GM19468 (cell line): ENCODE results near the gene DNAAF3.
A peak's percentile ranks its signal among the peaks of the same experiment; 100 is the strongest.

Source experiments
- ATAC-seq: cut with Tn5 transposase; IDR thresholded peaks from one replicate; pipeline ENCODE4 v1.9.1; 2021; ENCODE audit warnings: mild to moderate bottlenecking, moderate library complexity, moderate number of reproducible peaks; ENCODE audit not compliant: unreplicated experiment; ENCODE audit errors: extremely low read depth

DNAAF3 gene

GRCh38 chr19:55131421-55131820 lies 35.0 kb downstream of the DNAAF3 start:
- no peak for ATAC-seq

GRCh38 chr19:55119053-55119452 lies 47.4 kb downstream of the DNAAF3 start:
- no peak for ATAC-seq

- ATAC-seq: no peak
Measured at GRCh38 chr19:55118401-55118991, 47.9 kb downstream of the DNAAF3 start.

DNA sequence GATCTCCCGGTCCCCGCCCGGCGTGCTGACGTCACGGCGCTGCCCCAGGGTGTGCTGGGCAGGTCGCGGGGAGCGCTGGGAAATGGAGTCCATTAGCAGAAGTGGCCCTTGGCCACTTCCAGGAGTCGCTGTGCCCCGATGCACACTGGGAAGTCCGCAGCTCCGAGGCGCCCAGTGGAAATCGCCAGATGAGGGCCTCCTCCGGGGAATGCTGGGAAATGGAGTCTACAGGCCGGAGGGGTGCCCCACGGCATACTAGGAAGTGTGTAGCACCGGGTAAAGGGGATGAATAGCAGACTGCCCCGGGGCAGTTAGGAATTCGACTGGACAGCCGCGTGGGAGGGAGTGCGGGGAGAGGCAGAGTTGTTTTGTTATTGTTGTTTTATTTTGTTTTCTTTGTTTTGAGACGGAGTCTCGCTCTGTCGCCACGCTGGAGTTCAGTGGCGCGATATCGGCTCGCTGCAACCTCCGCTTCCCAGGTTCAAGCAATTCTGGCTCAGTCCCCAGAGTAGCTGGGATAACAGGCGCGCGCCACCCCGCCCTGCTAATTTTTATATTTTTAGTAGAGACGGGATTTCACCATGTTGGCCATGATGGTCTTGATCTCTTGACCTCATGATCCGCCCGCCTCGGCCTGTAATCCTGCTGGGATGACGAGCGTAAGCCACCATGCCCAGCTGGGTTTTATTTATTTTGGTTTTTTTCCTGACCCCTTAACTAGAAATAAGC lies 48.6 kb downstream of the DNAAF3 start:
- peak; percentile 54 for ATAC-seq

GRCh38 chr19:55116859-55117662 lies 49.4 kb downstream of the DNAAF3 start, which contains the start of gene PPP1R12C:
TSS of gene PPP1R12C (minus strand) at chr19:55117637. CDS start at chr19:55117543, 94 bp downstream.
- ATAC-seq: no peak

DNA sequence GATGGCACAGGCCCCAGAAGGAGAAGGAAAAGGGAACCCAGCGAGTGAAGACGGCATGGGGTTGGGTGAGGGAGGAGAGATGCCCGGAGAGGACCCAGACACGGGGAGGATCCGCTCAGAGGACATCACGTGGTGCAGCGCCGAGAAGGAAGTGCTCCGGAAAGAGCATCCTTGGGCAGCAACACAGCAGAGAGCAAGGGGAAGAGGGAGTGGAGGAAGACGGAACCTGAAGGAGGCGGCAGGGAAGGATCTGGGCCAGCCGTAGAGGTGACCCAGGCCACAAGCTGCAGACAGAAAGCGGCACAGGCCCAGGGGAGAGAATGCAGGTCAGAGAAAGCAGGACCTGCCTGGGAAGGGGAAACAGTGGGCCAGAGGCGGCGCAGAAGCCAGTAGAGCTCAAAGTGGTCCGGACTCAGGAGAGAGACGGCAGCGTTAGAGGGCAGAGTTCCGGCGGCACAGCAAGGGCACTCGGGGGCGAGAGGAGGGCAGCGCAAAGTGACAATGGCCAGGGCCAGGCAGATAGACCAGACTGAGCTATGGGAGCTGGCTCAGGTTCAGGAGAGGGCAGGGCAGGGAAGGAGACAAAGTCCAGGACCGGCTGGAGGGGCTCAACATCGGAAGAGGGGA lies 50.1 kb downstream of the DNAAF3 start:
- no peak for ATAC-seq

GRCh38 chr19:55115446-55116065 lies 50.9 kb downstream of the DNAAF3 start:
- no peak for ATAC-seq

DNA sequence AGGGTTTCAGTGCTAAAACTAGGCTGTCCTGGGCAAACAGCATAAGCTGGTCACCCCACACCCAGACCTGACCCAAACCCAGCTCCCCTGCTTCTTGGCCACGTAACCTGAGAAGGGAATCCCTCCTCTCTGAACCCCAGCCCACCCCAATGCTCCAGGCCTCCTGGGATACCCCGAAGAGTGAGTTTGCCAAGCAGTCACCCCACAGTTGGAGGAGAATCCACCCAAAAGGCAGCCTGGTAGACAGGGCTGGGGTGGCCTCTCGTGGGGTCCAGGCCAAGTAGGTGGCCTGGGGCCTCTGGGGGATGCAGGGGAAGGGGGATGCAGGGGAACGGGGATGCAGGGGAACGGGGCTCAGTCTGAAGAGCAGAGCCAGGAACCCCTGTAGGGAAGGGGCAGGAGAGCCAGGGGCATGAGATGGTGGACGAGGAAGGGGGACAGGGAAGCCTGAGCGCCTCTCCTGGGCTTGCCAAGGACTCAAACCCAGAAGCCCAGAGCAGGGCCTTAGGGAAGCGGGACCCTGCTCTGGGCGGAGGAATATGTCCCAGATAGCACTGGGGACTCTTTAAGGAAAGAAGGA lies 51.8 kb downstream of the DNAAF3 start:
- no peak for ATAC-seq

DNA sequence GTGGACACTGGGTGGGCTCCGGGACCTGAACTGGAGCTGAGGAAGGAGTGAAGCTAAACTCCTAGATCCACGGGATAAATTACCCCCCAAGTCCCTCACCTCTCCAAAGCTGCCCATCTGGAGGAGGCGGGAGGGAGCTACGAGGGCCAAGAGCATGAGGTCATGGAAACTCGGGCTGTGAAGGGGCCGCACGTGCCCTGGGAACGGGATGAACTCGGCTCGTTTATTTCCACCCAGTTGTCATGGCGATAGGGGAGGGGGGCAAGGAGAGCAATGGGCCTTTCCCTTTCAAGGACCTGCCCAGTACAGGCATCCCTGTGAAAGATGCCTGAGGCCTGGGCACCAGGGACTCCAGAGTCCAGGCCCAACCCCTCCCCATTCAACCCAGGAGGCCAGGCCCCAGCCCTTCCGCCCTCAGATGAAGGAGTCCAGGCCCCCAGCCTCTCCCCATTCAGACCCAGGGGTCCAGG lies 52.8 kb downstream of the DNAAF3 start:
- ATAC-seq: no peak

- no peak for ATAC-seq
Measured at GRCh38 chr19:55112777-55113569, 53.4 kb downstream of the DNAAF3 start.

GRCh38 chr19:55112246-55112776 lies 54.1 kb downstream of the DNAAF3 start:
- no peak for ATAC-seq

- ATAC-seq: no peak
Measured at GRCh38 chr19:55111238-55111831, 55.1 kb downstream of the DNAAF3 start.

- no peak for ATAC-seq
Measured at GRCh38 chr19:55109527-55110291, 56.7 kb downstream of the DNAAF3 start.
